PC-3 (cell line): ENCODE measurements around the gene CD86.

Source experiments
- EZH2 ChIP-seq: fragments of 300-600 bp; sonication (generic); IDR thresholded peaks from one replicate; pipeline ENCODE4 v1.6.1; 2017; ENCODE audit warnings: antibody characterized with exemption, mild to moderate bottlenecking, low read length; ENCODE audit not compliant: unreplicated experiment
- EZH2phosphoT487 ChIP-seq: fragments of 300-600 bp; sonication (generic); IDR thresholded peaks from 2 replicates; pipeline ENCODE4 v1.6.1; 2018; ENCODE audit warnings: mild to moderate bottlenecking, antibody characterized with exemption, low read length, borderline replicate concordance
- TF ChIP-seq, protein P1 (sequence below): fragments of 300-600 bp; sonication (generic); conservative IDR thresholded peaks from 2 replicates; pipeline ENCODE4 v1.5.1; 2017; ENCODE audit warnings: antibody characterized with exemption, low read depth, mild to moderate bottlenecking, low read length

DNA sequence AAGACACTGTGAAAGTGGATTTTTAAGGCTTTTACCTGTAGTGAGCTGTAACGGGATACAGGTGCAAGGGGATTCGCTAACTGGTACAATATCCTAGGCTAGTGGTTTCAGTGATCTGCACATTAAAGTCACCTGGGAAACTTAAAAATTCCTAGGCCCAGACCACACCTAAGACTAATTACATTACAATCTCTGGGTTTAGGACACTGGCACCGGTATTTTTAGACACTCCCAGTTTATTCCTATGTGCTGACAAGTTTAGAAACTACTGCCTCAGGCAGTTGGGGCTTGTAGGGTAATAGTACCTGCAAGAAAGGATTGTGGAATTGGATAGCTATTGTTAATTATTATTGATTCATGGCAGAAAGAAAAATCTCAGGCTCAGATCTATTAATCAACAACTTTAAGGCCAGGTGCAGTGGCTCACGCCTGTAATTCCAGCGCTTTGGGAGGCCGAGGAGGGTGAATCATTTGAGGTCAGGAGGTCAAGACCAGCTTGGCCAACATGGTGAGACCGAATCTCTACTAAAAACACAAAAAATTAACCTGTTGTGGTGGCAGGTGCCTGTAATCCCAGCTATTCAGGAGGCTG lies 77.9 kb downstream of the CD86 start:
- TF ChIP-seq, protein P1, sequence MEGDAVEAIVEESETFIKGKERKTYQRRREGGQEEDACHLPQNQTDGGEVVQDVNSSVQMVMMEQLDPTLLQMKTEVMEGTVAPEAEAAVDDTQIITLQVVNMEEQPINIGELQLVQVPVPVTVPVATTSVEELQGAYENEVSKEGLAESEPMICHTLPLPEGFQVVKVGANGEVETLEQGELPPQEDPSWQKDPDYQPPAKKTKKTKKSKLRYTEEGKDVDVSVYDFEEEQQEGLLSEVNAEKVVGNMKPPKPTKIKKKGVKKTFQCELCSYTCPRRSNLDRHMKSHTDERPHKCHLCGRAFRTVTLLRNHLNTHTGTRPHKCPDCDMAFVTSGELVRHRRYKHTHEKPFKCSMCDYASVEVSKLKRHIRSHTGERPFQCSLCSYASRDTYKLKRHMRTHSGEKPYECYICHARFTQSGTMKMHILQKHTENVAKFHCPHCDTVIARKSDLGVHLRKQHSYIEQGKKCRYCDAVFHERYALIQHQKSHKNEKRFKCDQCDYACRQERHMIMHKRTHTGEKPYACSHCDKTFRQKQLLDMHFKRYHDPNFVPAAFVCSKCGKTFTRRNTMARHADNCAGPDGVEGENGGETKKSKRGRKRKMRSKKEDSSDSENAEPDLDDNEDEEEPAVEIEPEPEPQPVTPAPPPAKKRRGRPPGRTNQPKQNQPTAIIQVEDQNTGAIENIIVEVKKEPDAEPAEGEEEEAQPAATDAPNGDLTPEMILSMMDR: no peak
- TF ChIP-seq EZH2phosphoT487 (no peak), EZH2 (no peak)
